ENCODE measurements around the gene MAPKBP1.

DNA sequence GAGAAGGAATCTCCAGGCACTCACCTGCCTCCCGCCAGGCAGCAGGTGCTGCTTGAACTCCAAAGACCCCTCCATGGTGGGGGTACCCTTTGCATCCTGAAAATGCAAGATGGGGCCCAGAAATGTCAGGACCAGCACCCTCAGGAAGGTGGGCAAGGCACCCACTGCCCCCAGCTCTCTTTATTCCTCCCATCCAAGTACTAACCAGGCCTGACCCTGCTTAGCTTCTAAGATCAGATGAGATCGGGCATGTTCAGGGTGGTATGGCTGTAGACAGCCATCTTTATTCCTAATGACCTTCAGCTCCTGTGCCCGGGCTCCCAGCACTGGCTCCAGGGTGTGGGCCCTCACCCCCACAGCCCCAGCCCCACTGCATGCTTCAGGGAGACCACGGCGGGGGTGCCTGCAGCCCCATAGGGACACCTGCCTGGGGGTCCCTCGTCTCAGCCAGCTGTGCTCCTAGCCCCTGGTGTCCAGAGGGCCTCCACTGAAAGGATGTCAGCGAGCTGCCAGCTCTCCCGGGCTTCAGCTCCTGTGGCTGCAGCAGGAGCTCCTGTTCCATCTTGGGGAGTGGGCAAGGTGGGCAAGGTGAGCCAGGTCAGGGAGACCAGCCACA, 77.6 kb downstream of the MAPKBP1 start:
- TF ChIP-seq, protein P1, sequence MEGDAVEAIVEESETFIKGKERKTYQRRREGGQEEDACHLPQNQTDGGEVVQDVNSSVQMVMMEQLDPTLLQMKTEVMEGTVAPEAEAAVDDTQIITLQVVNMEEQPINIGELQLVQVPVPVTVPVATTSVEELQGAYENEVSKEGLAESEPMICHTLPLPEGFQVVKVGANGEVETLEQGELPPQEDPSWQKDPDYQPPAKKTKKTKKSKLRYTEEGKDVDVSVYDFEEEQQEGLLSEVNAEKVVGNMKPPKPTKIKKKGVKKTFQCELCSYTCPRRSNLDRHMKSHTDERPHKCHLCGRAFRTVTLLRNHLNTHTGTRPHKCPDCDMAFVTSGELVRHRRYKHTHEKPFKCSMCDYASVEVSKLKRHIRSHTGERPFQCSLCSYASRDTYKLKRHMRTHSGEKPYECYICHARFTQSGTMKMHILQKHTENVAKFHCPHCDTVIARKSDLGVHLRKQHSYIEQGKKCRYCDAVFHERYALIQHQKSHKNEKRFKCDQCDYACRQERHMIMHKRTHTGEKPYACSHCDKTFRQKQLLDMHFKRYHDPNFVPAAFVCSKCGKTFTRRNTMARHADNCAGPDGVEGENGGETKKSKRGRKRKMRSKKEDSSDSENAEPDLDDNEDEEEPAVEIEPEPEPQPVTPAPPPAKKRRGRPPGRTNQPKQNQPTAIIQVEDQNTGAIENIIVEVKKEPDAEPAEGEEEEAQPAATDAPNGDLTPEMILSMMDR (IDR thresholded peaks at IDR 0.05): no peak
- no peak for TF ChIP-seq POLR2A (IDR thresholded peaks at IDR 0.05)

Measured in heart left ventricle (tissue), 13 donors.